Measurements from ENCODE around the gene BICD2.

Gene BICD2

GRCh38 chr9:92760494-92760893, 4.1 kb downstream of the BICD2 start:
- H3K4me2 ChIP-seq (ENCODE audit: low read depth, low read length, poor library complexity, severe bottlenecking) = peak overlapping the region; percentile 95
- TF ChIP-seq CTCF (IDR thresholded peaks at IDR 0.05; ENCODE audit: insufficient read depth, low read length, poor library complexity, severe bottlenecking) (no peak), EZH2phosphoT487 (conservative IDR thresholded peaks at IDR 0.05; ENCODE audit: low read length) (no peak)
- H4K20me1 ChIP-seq (ENCODE audit: low read depth, low read length) = peaks cover 14% of the 10 kb centered on the region; the same call in 1 of the 2 replicates

GRCh38 chr9:92760070-92760469, 4.6 kb downstream of the BICD2 start:
- TF ChIP-seq CTCF (IDR thresholded peaks at IDR 0.05; ENCODE audit: insufficient read depth, low read length, poor library complexity, severe bottlenecking) = no peak
- TF ChIP-seq EZH2phosphoT487 (conservative IDR thresholded peaks at IDR 0.05; ENCODE audit: low read length) = no peak
- H3K27me3 ChIP-seq (ENCODE audit: low read length) = no peaks in the 10 kb centered on the region
- H3K4me3 ChIP-seq (ENCODE audit: insufficient read depth, low read length, poor library complexity, severe bottlenecking) = no peak overlapping the region
- H4K20me1 ChIP-seq (ENCODE audit: low read depth, low read length) = peaks cover 15% of the 10 kb centered on the region; the same call in 1 of the 2 replicates
- peaks cover 85% of the 10 kb centered on the region for H3K79me2 ChIP-seq (ENCODE audit: insufficient read depth, low read length)
- H3K36me3 ChIP-seq (ENCODE audit: low read length) = no peaks in the 10 kb centered on the region
- H2AFZ ChIP-seq (ENCODE audit: low read depth, low read length, severe bottlenecking) = no peak overlapping the region
- peak overlapping the region; percentile 22 for H3K4me2 ChIP-seq (ENCODE audit: low read depth, low read length, poor library complexity, severe bottlenecking)
- no peaks in the 10 kb centered on the region for H3K9me3 ChIP-seq (ENCODE audit: insufficient read depth, low read length)
- H3K27ac ChIP-seq (ENCODE audit: low read depth, low read length) = peak overlapping the region; percentile 52
- no peaks in the 10 kb centered on the region for H3K9me2 ChIP-seq (replicated peaks; ENCODE audit: insufficient read depth, low read length)
- H3F3A ChIP-seq (ENCODE audit: insufficient read depth) = peaks cover 18% of the 10 kb centered on the region
- no peak overlapping the region; the same call in 1 of the 2 replicates for H3K9ac ChIP-seq (ENCODE audit: low read length)

More at GRCh38 chr9:92760494-92760893, 4.1 kb downstream of the BICD2 start:
- Histone ChIP-seq H3K27me3 (ENCODE audit: low read length) (no peaks in the 10 kb centered on the region), H3F3A (ENCODE audit: insufficient read depth) (peaks cover 18% of the 10 kb centered on the region), H3K9ac (ENCODE audit: low read length) (no peak overlapping the region; the same call in 1 of the 2 replicates), H3K9me3 (ENCODE audit: insufficient read depth, low read length) (no peaks in the 10 kb centered on the region), H3K36me3 (ENCODE audit: low read length) (no peaks in the 10 kb centered on the region), H3K27ac (ENCODE audit: low read depth, low read length) (0 out of 2 replicates have a peak overlapping the region, but pooled peaks have one; percentile 4), H3K79me2 (ENCODE audit: insufficient read depth, low read length) (peaks cover 83% of the 10 kb centered on the region), H3K4me3 (ENCODE audit: insufficient read depth, low read length, poor library complexity, severe bottlenecking) (no peak overlapping the region), H3K9me2 (replicated peaks; ENCODE audit: insufficient read depth, low read length) (no peaks in the 10 kb centered on the region), H2AFZ (ENCODE audit: low read depth, low read length, severe bottlenecking) (no peak overlapping the region)

GRCh38 chr9:92759446-92759845, 5.2 kb downstream of the BICD2 start:
- Histone ChIP-seq H3K27ac (ENCODE audit: low read depth, low read length) (peak overlapping the region; percentile 52), H3K4me2 (ENCODE audit: low read depth, low read length, poor library complexity, severe bottlenecking) (peak overlapping the region; percentile 22)
- TF ChIP-seq CTCF (IDR thresholded peaks at IDR 0.05; ENCODE audit: insufficient read depth, low read length, poor library complexity, severe bottlenecking) (no peak), EZH2phosphoT487 (conservative IDR thresholded peaks at IDR 0.05; ENCODE audit: low read length) (no peak)

More at GRCh38 chr9:92759446-92759845, 5.2 kb downstream of the BICD2 start:
- H3K79me2 ChIP-seq (ENCODE audit: insufficient read depth, low read length) = peaks cover 86% of the 10 kb centered on the region
- no peaks in the 10 kb centered on the region for H3K27me3 ChIP-seq (ENCODE audit: low read length)
- H4K20me1 ChIP-seq (ENCODE audit: low read depth, low read length) = peaks cover 15% of the 10 kb centered on the region; the same call in 1 of the 2 replicates
- no peaks in the 10 kb centered on the region for H3K9me2 ChIP-seq (replicated peaks; ENCODE audit: insufficient read depth, low read length)
- H3K9me3 ChIP-seq (ENCODE audit: insufficient read depth, low read length) = no peaks in the 10 kb centered on the region
- peaks cover 18% of the 10 kb centered on the region for H3F3A ChIP-seq (ENCODE audit: insufficient read depth)
- no peak overlapping the region for H3K4me3 ChIP-seq (ENCODE audit: insufficient read depth, low read length, poor library complexity, severe bottlenecking)
- no peaks in the 10 kb centered on the region for H3K36me3 ChIP-seq (ENCODE audit: low read length)
- peak overlapping the region; percentile 9; the same call in 1 of the 2 replicates for H3K9ac ChIP-seq (ENCODE audit: low read length)
- H2AFZ ChIP-seq (ENCODE audit: low read depth, low read length, severe bottlenecking) = no peak overlapping the region
